GM23338 (cell line): Measurements from ENCODE around the gene TMEM242. TPM values are rescaled to one million over a fixed set of nuclear protein-coding genes. Genes with fewer than 3 reads are reported as not detected.

ENCODE experiments used
- ATAC-seq: fragments of 200-7000 bp; cut with Tn5 transposase; 3 replicates; pipeline ENCODE4 v1.9.1; 2020
- DNase-seq: peaks from one replicate; pipeline ENCODE4 v3.0.0-alpha.2; 2015; ENCODE audit warnings: low spot score
- H2AFZ ChIP-seq: fragments of 200-600 bp; sonication (generic); 2 replicates; pipeline ENCODE4 v1.8.0; 2016; ENCODE audit warnings: antibody characterized with exemption, mild to moderate bottlenecking, moderate library complexity
- H3F3A ChIP-seq: fragments of 200-600 bp; sonication (generic); replicated peaks from 2 replicates; pipeline ENCODE4 v1.8.0; 2017; ENCODE audit warnings: antibody characterized with exemption, mixed run types, low read depth
- H3K27ac ChIP-seq: fragments of 200-600 bp; sonication (generic); 2 replicates; pipeline ENCODE4 v1.6.1; 2016; ENCODE audit warnings: low read depth
- H3K27me3 ChIP-seq: fragments of 200-600 bp; sonication (generic); 2 replicates; pipeline ENCODE4 v1.8.0; 2016; ENCODE audit warnings: mild to moderate bottlenecking, mixed run types, moderate library complexity; ENCODE audit not compliant: insufficient read depth
- H3K36me3 ChIP-seq: fragments of 200-600 bp; sonication (generic); 2 replicates; pipeline ENCODE4 v1.8.0; 2016; ENCODE audit warnings: mild to moderate bottlenecking; ENCODE audit not compliant: insufficient read depth
- H3K4me1 ChIP-seq: fragments of 200-600 bp; sonication (generic); 2 replicates; pipeline ENCODE4 v1.8.0; 2016; ENCODE audit warnings: mild to moderate bottlenecking, moderate library complexity; ENCODE audit not compliant: insufficient read depth
- H3K4me2 ChIP-seq: fragments of 200-600 bp; sonication (generic); 2 replicates; pipeline ENCODE4 v1.7.1; 2017; ENCODE audit warnings: mixed run types
- H3K4me3 ChIP-seq: fragments of 200-600 bp; sonication (generic); 2 replicates; pipeline ENCODE4 v1.6.1; 2016; ENCODE audit warnings: mixed run types
- H3K79me2 ChIP-seq: fragments of 200-600 bp; sonication (generic); replicated peaks from 2 replicates; pipeline ENCODE4 v1.8.0; 2017; ENCODE audit warnings: mild to moderate bottlenecking; ENCODE audit not compliant: insufficient read depth
- H3K9me2 ChIP-seq: fragments of 200-600 bp; sonication (generic); 2 replicates; pipeline ENCODE4 v1.8.0; 2017; ENCODE audit not compliant: insufficient read depth
- H4K20me1 ChIP-seq: fragments of 200-600 bp; sonication (generic); replicated peaks from 2 replicates; pipeline ENCODE4 v1.8.0; 2017; ENCODE audit warnings: mild to moderate bottlenecking; ENCODE audit not compliant: insufficient read depth
- H3K27ac Mint-ChIP-seq: 2 replicates; pipeline ENCODE4 v1.8.0; 2020; ENCODE audit warnings: inconsistent platforms, mild to moderate bottlenecking, moderate library complexity, mixed read lengths
- H3K27me3 Mint-ChIP-seq: 3 replicates; pipeline ENCODE4 v1.8.0; 2022; ENCODE audit warnings: low read depth, mild to moderate bottlenecking, moderate library complexity, mixed read lengths, inconsistent platforms; ENCODE audit not compliant: insufficient read depth, poor library complexity
- H3K36me3 Mint-ChIP-seq: 3 replicates; pipeline ENCODE4 v1.8.0; 2021; ENCODE audit warnings: low read depth, mild to moderate bottlenecking, inconsistent platforms, moderate library complexity, mixed read lengths
- H3K4me1 Mint-ChIP-seq: 3 replicates; pipeline ENCODE4 v1.8.0; 2020; ENCODE audit warnings: mild to moderate bottlenecking, inconsistent platforms, mixed read lengths
- H3K4me3 Mint-ChIP-seq: 3 replicates; pipeline ENCODE4 v1.8.0; 2021; ENCODE audit warnings: moderate library complexity, mild to moderate bottlenecking, inconsistent platforms, mixed read lengths
- H3K9me3 Mint-ChIP-seq: 3 replicates; pipeline ENCODE4 v1.8.0; 2020; ENCODE audit warnings: moderate library complexity, mild to moderate bottlenecking, inconsistent platforms, mixed read lengths
- CREB1 ChIP-seq: fragments of 250-450 bp; sonication (Bioruptor Pico); IDR thresholded peaks from 2 replicates; pipeline ENCODE4 v1.5.0; 2020; ENCODE audit warnings: low read depth, mild to moderate bottlenecking, moderate library complexity
- CTCF ChIP-seq, 2 experiments: fragments of 200-600 bp in 1 of 2; sonication (generic) in 1 of 2; conservative IDR thresholded peaks; 2 replicates each; pipeline versions ENCODE4 v1.5.1 to v1.6.1; 2016 to 2017; ENCODE audit warnings: antibody characterized with exemption in 2 of 2, low read depth in 2 of 2, mild to moderate bottlenecking in 2 of 2, moderate library complexity in 1 of 2
- ETS1 ChIP-seq: IDR thresholded peaks from 2 replicates; pipeline ENCODE4 v1.6.1; 2016; ENCODE audit warnings: antibody characterized with exemption
- EZH2 ChIP-seq: fragments of 200-600 bp; sonication (generic); IDR thresholded peaks from one replicate; pipeline ENCODE4 v1.8.0; 2017; ENCODE audit warnings: antibody characterized with exemption, mild to moderate bottlenecking, low read depth; ENCODE audit not compliant: unreplicated experiment
- EZH2phosphoT487 ChIP-seq: fragments of 200-600 bp; sonication (generic); IDR thresholded peaks from one replicate; pipeline ENCODE4 v1.8.1; 2018; ENCODE audit warnings: antibody characterized with exemption; ENCODE audit not compliant: unreplicated experiment
- JUNB ChIP-seq: IDR thresholded peaks from one replicate; pipeline ENCODE4 v1.6.1; 2016; ENCODE audit warnings: antibody characterized with exemption; ENCODE audit not compliant: unreplicated experiment
- NANOG ChIP-seq: IDR thresholded peaks from 2 replicates; pipeline ENCODE4 v1.6.1; 2016; ENCODE audit warnings: antibody characterized with exemption, borderline replicate concordance
- POLR2AphosphoS5 ChIP-seq: IDR thresholded peaks from 2 replicates; pipeline ENCODE4 v1.6.1; 2016; ENCODE audit warnings: antibody characterized with exemption, low read depth
- STAT1 ChIP-seq: IDR thresholded peaks from one replicate; pipeline ENCODE4 v1.6.1; 2016; ENCODE audit warnings: antibody characterized with exemption; ENCODE audit not compliant: unreplicated experiment
- ZNF114 ChIP-seq: fragments of 250-450 bp; sonication (Bioruptor Pico); IDR thresholded peaks from 2 replicates; pipeline ENCODE4 v1.5.0; 2020; ENCODE audit warnings: mild to moderate bottlenecking, moderate library complexity
- ZNF331 ChIP-seq: fragments of 250-450 bp; sonication (Bioruptor Pico); IDR thresholded peaks from 2 replicates; pipeline ENCODE4 v1.5.0; 2020; ENCODE audit warnings: low read depth, mild to moderate bottlenecking, moderate library complexity
- ZNF462 ChIP-seq: fragments of 250-450 bp; sonication (Bioruptor Pico); IDR thresholded peaks from 2 replicates; pipeline ENCODE4 v1.5.0; 2020; ENCODE audit warnings: mild to moderate bottlenecking, moderate library complexity
- polyA plus RNA-seq: library from polyadenylated mRNA; unstranded; fragments of >200 nt; fragmentation: Nextera tagmentation; extraction: Ambion mirVana; gene quantifications from 2 replicates; pipeline ENCODE4 v1.2.1, GENCODE V29; 2016
- total RNA-seq: library from RNA; depleted of rRNA; stranded (reverse); fragments of >200 nt; shearing (Covaris generic); gene quantifications from 2 replicates; pipeline ENCODE4 v1.2.3, GENCODE V29; 2014
- TF ChIP-seq, protein P1 (sequence below): IDR thresholded peaks from one replicate; pipeline ENCODE4 v1.6.1; 2018; ENCODE audit warnings: antibody characterized with exemption; ENCODE audit not compliant: unreplicated experiment

Gene TMEM242
- total and polyA plus RNA-seq, 2 experiments from 2014 or later: 3.7 to 9.7 TPM

- Mint-ChIP-seq H3K4me1 (no peaks in the 10 kb centered on the region; the same call in 2 of the 3 replicates), H3K27me3 (peaks cover 4% of the 10 kb centered on the region)
Measured at GRCh38 chr6:157249826-157250225, 73.5 kb downstream of the TMEM242 start.

More at GRCh38 chr6:157249826-157250225, 73.5 kb downstream of the TMEM242 start:
- no peaks in the 10 kb centered on the region for H3K27me3 ChIP-seq
- no peaks in the 10 kb centered on the region for H3K4me1 ChIP-seq
- H3K27ac ChIP-seq: no peak overlapping the region
- TF ChIP-seq, protein P1, sequence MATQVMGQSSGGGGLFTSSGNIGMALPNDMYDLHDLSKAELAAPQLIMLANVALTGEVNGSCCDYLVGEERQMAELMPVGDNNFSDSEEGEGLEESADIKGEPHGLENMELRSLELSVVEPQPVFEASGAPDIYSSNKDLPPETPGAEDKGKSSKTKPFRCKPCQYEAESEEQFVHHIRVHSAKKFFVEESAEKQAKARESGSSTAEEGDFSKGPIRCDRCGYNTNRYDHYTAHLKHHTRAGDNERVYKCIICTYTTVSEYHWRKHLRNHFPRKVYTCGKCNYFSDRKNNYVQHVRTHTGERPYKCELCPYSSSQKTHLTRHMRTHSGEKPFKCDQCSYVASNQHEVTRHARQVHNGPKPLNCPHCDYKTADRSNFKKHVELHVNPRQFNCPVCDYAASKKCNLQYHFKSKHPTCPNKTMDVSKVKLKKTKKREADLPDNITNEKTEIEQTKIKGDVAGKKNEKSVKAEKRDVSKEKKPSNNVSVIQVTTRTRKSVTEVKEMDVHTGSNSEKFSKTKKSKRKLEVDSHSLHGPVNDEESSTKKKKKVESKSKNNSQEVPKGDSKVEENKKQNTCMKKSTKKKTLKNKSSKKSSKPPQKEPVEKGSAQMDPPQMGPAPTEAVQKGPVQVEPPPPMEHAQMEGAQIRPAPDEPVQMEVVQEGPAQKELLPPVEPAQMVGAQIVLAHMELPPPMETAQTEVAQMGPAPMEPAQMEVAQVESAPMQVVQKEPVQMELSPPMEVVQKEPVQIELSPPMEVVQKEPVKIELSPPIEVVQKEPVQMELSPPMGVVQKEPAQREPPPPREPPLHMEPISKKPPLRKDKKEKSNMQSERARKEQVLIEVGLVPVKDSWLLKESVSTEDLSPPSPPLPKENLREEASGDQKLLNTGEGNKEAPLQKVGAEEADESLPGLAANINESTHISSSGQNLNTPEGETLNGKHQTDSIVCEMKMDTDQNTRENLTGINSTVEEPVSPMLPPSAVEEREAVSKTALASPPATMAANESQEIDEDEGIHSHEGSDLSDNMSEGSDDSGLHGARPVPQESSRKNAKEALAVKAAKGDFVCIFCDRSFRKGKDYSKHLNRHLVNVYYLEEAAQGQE: no peak
- no peak for TF ChIP-seq EZH2
- TF ChIP-seq EZH2phosphoT487: no peak
- TF ChIP-seq CTCF (conservative IDR thresholded peaks at IDR 0.05; ENCODE audit: low read depth in 2 of 2): no peak
- no peak for TF ChIP-seq CREB1 (CRISPR knock-in tag)
- no peak for TF ChIP-seq POLR2AphosphoS5
- TF ChIP-seq NANOG: no peak
- TF ChIP-seq STAT1: no peak
- TF ChIP-seq ETS1: no peak
- no peak for TF ChIP-seq ZNF114 (CRISPR knock-in tag)
- TF ChIP-seq ZNF462 (CRISPR knock-in tag): no peak
- TF ChIP-seq JUNB: no peak
- no peak for TF ChIP-seq ZNF331
- DNase-seq: no peak
- H3K27ac Mint-ChIP-seq: no peak overlapping the region
- H3K4me3 ChIP-seq: no peak overlapping the region
- H3K9me3 Mint-ChIP-seq: 0 out of 3 replicates have a peak, but pooled peaks cover 2% of the 10 kb centered on the region
- no peak for ATAC-seq
- H4K20me1 ChIP-seq: no peaks in the 10 kb centered on the region
- no peaks in the 10 kb centered on the region for H3K36me3 ChIP-seq
- H2AFZ ChIP-seq: no peak overlapping the region
- H3F3A ChIP-seq: no peaks in the 10 kb centered on the region
- no peak overlapping the region for H3K4me2 ChIP-seq
- no peak overlapping the region for H3K4me3 Mint-ChIP-seq
- no peaks in the 10 kb centered on the region for H3K36me3 Mint-ChIP-seq
- no peaks in the 10 kb centered on the region for H3K79me2 ChIP-seq
- no peaks in the 10 kb centered on the region for H3K9me2 ChIP-seq
